OCI-LY1 (cell line): ENCODE measurements around the gene CREM.

Source experiments
- EZH2 ChIP-seq: fragments of 200-600 bp; sonication (generic), shearing (Covaris generic); IDR thresholded peaks from 2 replicates; pipeline ENCODE4 v1.8.0; 2017; ENCODE audit warnings: borderline replicate concordance, mixed run types, mild to moderate bottlenecking, antibody characterized with exemption, low read length, moderate library complexity, mixed read lengths
- TF ChIP-seq, protein P1 (sequence below): fragments of 200-600 bp; sonication (generic), shearing (Covaris generic); IDR thresholded peaks from 2 replicates; pipeline ENCODE4 v1.5.1; 2017; ENCODE audit warnings: mild to moderate bottlenecking, antibody characterized with exemption, low read length, moderate library complexity, mixed read lengths

DNA sequence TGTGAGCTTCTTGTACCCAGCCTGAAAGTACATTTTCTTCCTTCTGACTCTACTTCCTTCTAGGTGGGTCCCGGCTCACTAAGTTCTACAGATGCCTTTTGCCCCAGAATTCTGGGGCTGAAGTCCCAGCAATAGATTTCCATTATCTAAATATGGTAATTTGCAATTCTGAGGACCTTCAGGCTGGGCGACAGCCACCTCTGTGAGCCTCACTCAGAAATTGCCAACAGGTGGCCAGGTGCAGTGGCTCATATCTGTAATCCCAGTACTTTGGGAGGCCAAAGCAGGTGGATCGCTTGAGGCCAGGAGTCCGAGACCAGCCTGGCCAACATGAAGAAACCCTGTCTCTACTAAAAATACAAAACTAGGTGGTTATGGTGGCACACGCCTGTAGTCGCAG is 23.7 kb downstream of the CREM start:
- TF ChIP-seq, protein P1, sequence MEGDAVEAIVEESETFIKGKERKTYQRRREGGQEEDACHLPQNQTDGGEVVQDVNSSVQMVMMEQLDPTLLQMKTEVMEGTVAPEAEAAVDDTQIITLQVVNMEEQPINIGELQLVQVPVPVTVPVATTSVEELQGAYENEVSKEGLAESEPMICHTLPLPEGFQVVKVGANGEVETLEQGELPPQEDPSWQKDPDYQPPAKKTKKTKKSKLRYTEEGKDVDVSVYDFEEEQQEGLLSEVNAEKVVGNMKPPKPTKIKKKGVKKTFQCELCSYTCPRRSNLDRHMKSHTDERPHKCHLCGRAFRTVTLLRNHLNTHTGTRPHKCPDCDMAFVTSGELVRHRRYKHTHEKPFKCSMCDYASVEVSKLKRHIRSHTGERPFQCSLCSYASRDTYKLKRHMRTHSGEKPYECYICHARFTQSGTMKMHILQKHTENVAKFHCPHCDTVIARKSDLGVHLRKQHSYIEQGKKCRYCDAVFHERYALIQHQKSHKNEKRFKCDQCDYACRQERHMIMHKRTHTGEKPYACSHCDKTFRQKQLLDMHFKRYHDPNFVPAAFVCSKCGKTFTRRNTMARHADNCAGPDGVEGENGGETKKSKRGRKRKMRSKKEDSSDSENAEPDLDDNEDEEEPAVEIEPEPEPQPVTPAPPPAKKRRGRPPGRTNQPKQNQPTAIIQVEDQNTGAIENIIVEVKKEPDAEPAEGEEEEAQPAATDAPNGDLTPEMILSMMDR, result no peak
- TF ChIP-seq EZH2, result no peak
